ENCODE measurements around the gene CXCL14. TPM values are rescaled to one million over a fixed set of nuclear protein-coding genes. Genes with fewer than 3 reads are reported as not detected.

The CXCL14 gene
- 10 to 100 TPM; 17.9 to 49.4 TPM for total RNA-seq

GRCh38 chr5:135578685-135579341 lies at the start of gene CXCL14:
Gene CXCL14, minus strand, starts transcription at chr5:135578991. Its CDS starts 213 bp downstream, at chr5:135578778.
- Histone ChIP-seq H3K36me3 (replicated peaks in 1 of 2; ENCODE audit: insufficient read depth in 1 of 2, low read depth in 2 of 2) (no peaks in the 10 kb centered on the region), H3K9me3 (no peaks in the 10 kb centered on the region), H3K27ac (no peak within 1 kb of the TSS), H3K4me3 (no peak within 1 kb of the TSS), H3K27me3 (peaks cover 0 to 3% of the 10 kb centered on the region in 2 donors), H3K4me1 (no peaks in the 10 kb centered on the region)
- DNase-seq, result peak in 2 of 4 donors; percentile 11 to 20
- ATAC-seq, result peak; percentile 45
- intact Hi-C loops (cut with DNase I), result no loop called here
- 2% methylated on average over 10 to 60 of the region's 68 CpGs for WGBS, 2 donors
- TF ChIP-seq CTCF (IDR thresholded peaks at IDR 0.05) (no peak), POLR2A (IDR thresholded peaks at IDR 0.05) (no peak)

GRCh38 chr5:135626636-135627035 lies 47.8 kb upstream of the CXCL14 start:
- H3K9me3 ChIP-seq, result no peaks in the 10 kb centered on the region
- DNase-seq (no peak), ATAC-seq (no peak)
- no peaks in the 10 kb centered on the region for H3K36me3 ChIP-seq (replicated peaks in 1 of 2; ENCODE audit: insufficient read depth in 1 of 2, low read depth in 2 of 2)
- no peak overlapping the region for H3K27ac ChIP-seq
- intact Hi-C loops (cut with DNase I), result no loop called here
- H3K4me3 ChIP-seq, result no peak overlapping the region
- H3K27me3 ChIP-seq, result no peaks in the 10 kb centered on the region
- TF ChIP-seq POLR2A (IDR thresholded peaks at IDR 0.05) (no peak), CTCF (IDR thresholded peaks at IDR 0.05) (no peak)
- 53% methylated on average over 3 of the region's 3 CpGs for WGBS, 2 donors
- no peaks in the 10 kb centered on the region for H3K4me1 ChIP-seq

GRCh38 chr5:135625961-135626360 lies 47.2 kb upstream of the CXCL14 start:
- 78 to 83% methylated on average over 3 of the region's 3 CpGs for WGBS, 2 donors
- H3K4me3 ChIP-seq, result no peak overlapping the region
- no peaks in the 10 kb centered on the region for H3K9me3 ChIP-seq
- no peaks in the 10 kb centered on the region for H3K36me3 ChIP-seq (replicated peaks in 1 of 2; ENCODE audit: insufficient read depth in 1 of 2, low read depth in 2 of 2)
- no peak overlapping the region for H3K27ac ChIP-seq
- H3K4me1 ChIP-seq, result no peaks in the 10 kb centered on the region
- TF ChIP-seq POLR2A (IDR thresholded peaks at IDR 0.05), result no peak
- no peak for TF ChIP-seq CTCF (IDR thresholded peaks at IDR 0.05)
- ATAC-seq (no peak), DNase-seq (no peak)
- no peaks in the 10 kb centered on the region for H3K27me3 ChIP-seq
- intact Hi-C loops (cut with DNase I), result no loop called here

GRCh38 chr5:135625486-135625885 lies 46.7 kb upstream of the CXCL14 start:
- no peak overlapping the region for H3K4me3 ChIP-seq
- H3K4me1 ChIP-seq, result no peaks in the 10 kb centered on the region
- TF ChIP-seq CTCF (IDR thresholded peaks at IDR 0.05) (no peak), POLR2A (IDR thresholded peaks at IDR 0.05) (no peak)
- intact Hi-C loops (cut with DNase I), result no loop called here
- H3K27me3 ChIP-seq, result no peaks in the 10 kb centered on the region
- 56% methylated on average over 1 of the region's 1 CpG; no CpG with 5 or more reads in 1 of the 2 donors for WGBS, 2 donors
- no peak overlapping the region for H3K27ac ChIP-seq
- no peaks in the 10 kb centered on the region for H3K9me3 ChIP-seq
- H3K36me3 ChIP-seq (replicated peaks in 1 of 2; ENCODE audit: insufficient read depth in 1 of 2, low read depth in 2 of 2), result no peaks in the 10 kb centered on the region
- ATAC-seq (no peak), DNase-seq (no peak)

GRCh38 chr5:135625061-135625460 lies 46.3 kb upstream of the CXCL14 start:
- Histone ChIP-seq H3K4me1 (no peaks in the 10 kb centered on the region), H3K4me3 (no peak overlapping the region), H3K36me3 (replicated peaks in 1 of 2; ENCODE audit: insufficient read depth in 1 of 2, low read depth in 2 of 2) (no peaks in the 10 kb centered on the region), H3K27me3 (no peaks in the 10 kb centered on the region), H3K9me3 (peaks cover 0 to 2% (median 0%) of the 10 kb centered on the region in 3 donors), H3K27ac (no peak overlapping the region)
- ATAC-seq (no peak), DNase-seq (no peak)
- intact Hi-C loops (cut with DNase I), result no loop called here
- 77 to 92% methylated on average over 2 of the region's 2 CpGs for WGBS, 2 donors
- TF ChIP-seq CTCF (IDR thresholded peaks at IDR 0.05) (no peak), POLR2A (IDR thresholded peaks at IDR 0.05) (no peak)
